ENCODE data around the gene HTD2.
"Not testable (repeated sequence)": the region's sequence is repeated elsewhere in the genome, so short reads cannot be mapped to it uniquely, and the experiment has no call there.

The HTD2 gene
- total RNA-seq = 0 to 0.63 (median 0.17) reads per million in 18 experiments

GRCh38 chr3:58305882-58306711, at the start of gene HTD2, which contains the start of gene RPP14:
HTD2 (plus strand) TSS chr3:58306520; CDS start chr3:58317614, 11,094 bp downstream.
RPP14 (plus strand) TSS chr3:58306245; CDS start chr3:58310330, 4,085 bp downstream.
- peak; percentile 99 for DNase-seq

- DNase-seq = no peak
Measured at GRCh38 chr3:58258392-58259055, 47.8 kb upstream of the HTD2 start.

GRCh38 chr3:58260261-58260731, 46.0 kb upstream of the HTD2 start:
- DNase-seq = peak; percentile 80 to 90

GRCh38 chr3:58260733-58261132, 45.6 kb upstream of the HTD2 start:
- peak in 1 of 2 donors; percentile 39 for DNase-seq

- no peak for DNase-seq
Measured at GRCh38 chr3:58261954-58262666, 44.2 kb upstream of the HTD2 start.

GRCh38 chr3:58266577-58266976, 39.7 kb upstream of the HTD2 start:
- DNase-seq = no peak

- peak in 1 of 2 donors; percentile 29 for DNase-seq
Measured at GRCh38 chr3:58267543-58267942, 38.8 kb upstream of the HTD2 start.

GRCh38 chr3:58269356-58269755, 37.0 kb upstream of the HTD2 start:
- no peak for DNase-seq

GRCh38 chr3:58270485-58270884, 35.8 kb upstream of the HTD2 start:
- no peak for DNase-seq

GRCh38 chr3:58271901-58272501, 34.3 kb upstream of the HTD2 start:
- peak; percentile 79 to 83 for DNase-seq

- DNase-seq = no peak
Measured at GRCh38 chr3:58272891-58273290, 33.4 kb upstream of the HTD2 start.

- DNase-seq = peak in 1 of 2 donors; percentile 16
Measured at GRCh38 chr3:58273362-58273761, 33.0 kb upstream of the HTD2 start.

- DNase-seq = peak in 1 of 2 donors; percentile 37
Measured at GRCh38 chr3:58274027-58274614, 32.2 kb upstream of the HTD2 start.

- DNase-seq = no peak
Measured at GRCh38 chr3:58281069-58281468, 25.3 kb upstream of the HTD2 start.

GRCh38 chr3:58285334-58285733, 21.0 kb upstream of the HTD2 start:
- DNase-seq = no peak

GRCh38 chr3:58287354-58287753, 19.0 kb upstream of the HTD2 start:
- DNase-seq = no peak

- no peak for DNase-seq
Measured at GRCh38 chr3:58288011-58288728, 18.1 kb upstream of the HTD2 start.

GRCh38 chr3:58288964-58289613, 17.2 kb upstream of the HTD2 start:
- DNase-seq = not testable (repeated sequence)

- not testable (repeated sequence) for DNase-seq
Measured at GRCh38 chr3:58290446-58290845, 15.9 kb upstream of the HTD2 start.

GRCh38 chr3:58291671-58292338, 14.5 kb upstream of the HTD2 start:
- no peak for DNase-seq

Measured in inflammatory macrophage (primary cell).